CMK (cell line): Measurements from ENCODE around the gene MFAP3L.

ENCODE experiments used
- DNase-seq: peaks from one replicate; pipeline ENCODE4 v3.0.0-alpha.2; 2010; ENCODE audit warnings: low read depth

MFAP3L gene

GRCh38 chr4:170022211-170022610 is 4.0 kb downstream of the MFAP3L start:
- DNase-seq, result no peak

DNA sequence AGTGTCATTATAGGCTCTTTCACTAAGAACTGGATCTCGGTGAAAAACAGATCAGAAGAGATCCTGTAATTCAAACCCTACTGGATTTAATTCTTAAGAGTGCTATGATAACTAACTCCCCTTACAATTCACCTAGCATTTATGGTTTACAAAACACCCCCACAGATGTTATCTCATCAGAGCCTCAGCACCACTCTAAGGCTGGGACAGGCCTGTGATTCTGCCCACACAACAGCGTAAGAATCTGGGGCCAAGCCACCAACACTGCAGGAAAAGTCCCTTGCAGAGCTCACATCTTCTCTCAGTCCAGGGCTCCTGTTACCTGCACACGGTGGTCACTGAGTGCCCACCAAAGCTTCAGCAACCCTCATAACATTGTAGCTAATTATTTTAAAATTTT is 8.9 kb downstream of the MFAP3L start:
- no peak for DNase-seq

DNA sequence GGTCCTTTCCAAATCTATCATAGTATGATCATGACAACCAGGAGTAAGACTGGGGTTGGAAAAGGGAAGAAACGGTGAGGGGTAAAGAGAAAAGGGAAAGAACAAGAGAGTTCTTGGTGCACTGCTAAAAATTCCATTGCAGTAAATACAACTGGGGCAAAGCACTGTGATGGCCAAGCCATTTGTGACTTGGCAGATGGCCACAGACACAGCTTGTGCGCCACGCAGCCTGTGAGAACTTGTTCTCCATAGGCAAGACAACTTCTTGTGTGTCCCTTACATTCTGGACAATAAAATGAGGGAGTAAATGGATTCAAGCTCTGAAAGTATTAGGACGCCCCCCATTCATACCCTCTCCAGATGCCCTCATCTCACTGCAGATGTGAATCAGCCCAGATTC is 10.9 kb downstream of the MFAP3L start:
- DNase-seq, result no peak

DNA sequence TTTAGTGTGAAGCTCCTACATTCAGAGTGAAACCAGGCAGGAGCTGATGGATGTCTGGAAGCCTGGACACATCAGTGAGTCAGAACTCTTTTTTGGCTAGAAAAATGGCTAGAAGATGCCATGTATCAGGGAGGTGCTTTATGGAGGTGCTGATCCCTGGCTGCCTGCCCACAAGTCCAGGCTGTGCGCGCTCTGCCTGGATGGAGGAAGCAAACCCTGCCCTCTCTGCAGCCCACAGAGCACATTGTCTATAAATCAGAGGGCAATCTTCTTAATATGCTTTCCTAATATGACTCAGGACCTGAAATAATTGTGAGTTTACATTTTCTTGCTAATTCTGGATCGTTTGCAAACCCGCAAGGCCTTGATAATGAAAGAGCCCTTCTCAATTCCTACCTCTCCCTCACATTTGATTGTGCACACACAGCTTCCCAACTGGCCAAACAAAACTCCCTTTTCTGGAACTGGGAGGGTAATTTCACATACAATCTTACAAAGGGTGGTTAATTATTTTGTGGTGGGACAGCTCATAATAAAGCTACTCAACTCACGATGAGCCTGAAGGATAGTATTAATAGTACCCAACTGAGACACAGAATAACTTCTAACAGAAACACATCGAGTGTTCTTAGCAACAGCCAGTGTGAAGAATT is 11.7 kb downstream of the MFAP3L start:
- DNase-seq, result no peak

- DNase-seq, result no peak
These were observed 13.6 kb downstream of the MFAP3L start for GRCh38 chr4:170012629-170012958.

DNA sequence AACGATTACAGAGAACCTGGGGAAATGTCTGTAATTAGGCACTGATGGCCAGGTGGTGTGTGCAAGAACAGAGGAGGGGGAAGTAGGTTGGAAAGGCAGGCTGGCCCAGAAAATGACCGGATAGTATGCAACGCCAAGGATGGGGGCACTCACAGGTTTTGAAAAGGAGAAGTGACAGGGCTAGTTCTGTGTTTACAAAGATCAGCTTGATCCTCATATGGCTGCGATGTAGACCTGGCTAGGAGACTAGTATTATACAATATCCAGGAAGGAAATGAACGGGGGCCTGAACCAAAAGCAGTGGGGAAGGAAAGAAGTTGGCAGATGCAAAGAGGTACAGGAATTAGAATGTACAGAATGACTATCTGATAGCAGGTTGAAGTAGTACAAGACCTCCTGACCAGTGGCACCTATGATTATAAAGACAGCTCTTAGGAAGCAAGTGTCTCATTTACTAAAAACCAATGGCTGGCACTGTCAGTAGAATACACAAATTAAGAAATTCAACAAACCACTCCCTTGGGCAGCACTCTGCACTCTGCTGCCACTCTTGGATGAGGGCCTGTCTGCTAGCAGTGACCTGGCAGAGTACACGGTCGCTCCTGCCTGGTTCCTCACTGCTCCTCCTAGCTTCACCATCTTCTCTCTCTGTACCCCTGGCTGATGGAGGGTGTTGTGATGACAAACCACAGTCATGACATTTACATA is 14.1 kb downstream of the MFAP3L start:
- DNase-seq, result no peak

DNA sequence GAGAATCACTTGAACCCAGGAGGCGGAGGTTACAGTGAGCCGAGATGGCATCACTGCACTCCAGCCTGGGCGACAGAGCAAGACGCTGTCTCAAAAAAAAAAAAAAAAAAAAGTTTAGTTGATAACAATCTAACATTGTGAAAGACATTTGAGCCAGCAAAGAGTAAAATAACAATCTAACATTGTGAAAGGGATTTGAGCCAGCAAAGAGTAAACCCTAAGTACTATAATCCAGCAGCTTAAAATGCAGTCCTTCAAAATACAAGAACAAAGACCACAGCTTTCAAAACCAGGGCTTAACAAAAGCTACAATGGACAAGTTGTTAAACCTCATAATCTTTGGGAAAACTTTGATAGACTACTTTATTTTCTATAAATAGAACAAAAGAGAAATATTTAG is 16.9 kb downstream of the MFAP3L start:
- no peak for DNase-seq

DNA sequence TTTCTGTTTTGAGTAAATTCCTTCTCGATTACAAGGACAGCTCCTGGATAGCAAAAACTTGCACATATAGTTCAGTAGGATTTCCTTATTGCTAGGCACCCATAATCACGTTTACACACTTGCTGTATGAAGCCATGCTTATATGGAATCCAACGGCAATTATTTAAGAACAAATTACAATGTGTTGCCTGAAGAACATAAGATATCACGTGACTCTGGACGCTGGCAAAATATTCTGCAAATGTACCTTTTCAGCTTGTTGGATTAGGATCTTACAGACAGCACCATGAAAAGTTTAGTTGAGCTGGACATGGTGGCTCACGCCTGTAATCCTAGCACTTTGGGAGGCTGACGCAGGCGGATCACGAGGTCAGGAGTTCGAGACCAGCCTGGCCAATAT is 17.4 kb downstream of the MFAP3L start:
- no peak for DNase-seq

GRCh38 chr4:170008371-170008770 is 17.8 kb downstream of the MFAP3L start:
- no peak for DNase-seq

GRCh38 chr4:170007113-170007512 is 19.1 kb downstream of the MFAP3L start:
- peak; percentile 92 for DNase-seq

DNA sequence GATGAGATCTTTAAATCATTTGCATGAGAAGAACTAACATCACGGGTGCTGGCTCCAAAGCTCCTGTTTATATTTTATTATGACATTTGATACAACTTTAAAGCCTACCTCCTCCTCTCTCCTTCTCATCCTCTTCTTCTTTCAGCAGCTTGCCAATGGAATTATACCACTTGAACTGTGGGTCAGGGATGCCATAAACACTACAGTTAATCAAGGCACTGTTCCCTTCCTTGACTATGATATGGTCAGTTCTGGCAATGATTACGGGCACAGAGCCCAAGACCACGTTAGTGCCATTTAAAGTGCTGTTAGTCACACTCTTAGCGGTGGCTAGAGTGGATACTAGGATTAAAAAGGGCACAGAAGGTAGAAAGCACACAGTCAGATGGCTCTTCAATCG is 20.7 kb downstream of the MFAP3L start:
- DNase-seq, result no peak

GRCh38 chr4:170004651-170005295 is 21.4 kb downstream of the MFAP3L start:
- DNase-seq, result no peak

- no peak for DNase-seq
These were observed 22.8 kb downstream of the MFAP3L start for GRCh38 chr4:170003071-170004070.

GRCh38 chr4:170001745-170002267 is 24.4 kb downstream of the MFAP3L start:
- DNase-seq, result no peak

DNA sequence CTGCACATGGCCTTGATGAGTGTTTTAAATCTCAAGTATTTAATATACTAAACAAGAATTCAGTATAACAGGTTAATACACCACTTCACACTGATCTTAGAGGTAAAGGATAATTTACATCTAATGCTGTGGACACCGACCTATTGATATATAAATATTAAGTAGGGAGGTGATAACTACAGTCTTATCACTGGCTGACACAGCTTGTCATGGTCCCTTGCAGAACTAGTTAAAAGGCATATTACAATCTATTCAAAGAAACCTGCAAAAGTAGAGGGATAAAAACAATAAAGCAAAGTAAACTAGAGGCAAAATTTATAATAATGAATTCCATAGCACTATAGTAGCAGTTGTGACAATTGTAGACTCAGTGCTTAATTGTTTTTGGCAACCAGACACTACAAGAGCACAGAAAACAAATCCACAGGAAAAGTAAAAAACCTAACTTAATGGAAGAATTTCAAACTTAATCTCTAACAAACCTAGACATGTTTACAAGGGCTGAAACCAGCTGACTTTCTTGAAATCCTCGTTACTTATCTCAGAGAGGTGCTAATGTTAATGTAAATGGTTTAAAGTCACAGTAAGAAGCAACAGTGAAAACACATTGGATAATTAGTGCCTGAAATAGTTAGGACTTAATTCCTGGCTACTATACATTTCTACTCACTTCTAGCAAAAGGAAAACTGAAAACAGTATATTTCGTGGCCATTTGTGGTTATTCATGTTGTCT is 25.0 kb downstream of the MFAP3L start:
- no peak for DNase-seq

- DNase-seq, result no peak
These were observed 26.3 kb downstream of the MFAP3L start for GRCh38 chr4:169999923-170000322.

- no peak for DNase-seq
These were observed 27.2 kb downstream of the MFAP3L start for GRCh38 chr4:169998981-169999380.

DNA sequence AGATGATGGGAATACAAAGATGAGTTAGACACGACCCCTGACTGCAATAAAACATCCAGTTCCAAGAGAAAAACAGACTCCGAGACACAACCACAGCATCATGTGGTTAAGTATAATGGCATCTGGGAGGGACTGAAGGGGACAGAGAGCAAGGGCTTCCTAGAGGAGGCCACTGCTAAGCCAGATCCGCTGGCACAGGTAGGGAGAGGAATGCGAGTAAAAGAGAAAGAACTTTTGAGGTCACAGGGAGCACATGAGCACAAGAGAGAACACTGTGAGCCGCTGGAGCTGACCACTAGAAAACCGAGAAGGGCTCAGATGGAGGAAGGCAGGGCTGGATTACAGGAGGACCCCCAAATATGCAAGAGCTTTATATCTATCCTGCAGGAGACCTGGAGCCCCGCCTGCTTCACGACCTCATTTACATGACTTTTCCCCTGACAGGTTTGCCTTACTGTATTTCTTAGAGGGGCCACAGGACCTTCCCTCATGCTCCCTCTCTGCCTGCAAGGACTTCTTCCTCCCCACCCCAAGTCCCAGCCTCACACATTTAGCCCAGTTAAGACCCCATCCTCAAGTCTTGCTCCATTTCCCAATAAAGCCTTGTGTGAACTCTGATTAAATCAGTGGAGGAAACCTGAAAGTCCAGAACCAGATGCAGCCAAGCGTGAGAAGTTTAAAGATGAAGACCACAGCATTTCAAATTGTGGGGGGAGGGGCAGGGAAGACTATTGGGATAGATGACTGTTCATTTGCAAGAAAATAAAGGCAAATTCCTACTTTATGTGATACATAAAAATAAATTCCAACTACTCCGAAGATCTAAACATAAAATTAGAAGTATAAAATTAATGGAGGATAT is 29.6 kb downstream of the MFAP3L start:
- DNase-seq, result no peak

- DNase-seq, result no peak
These were observed 32.7 kb downstream of the MFAP3L start for GRCh38 chr4:169993531-169993930.

- no peak for DNase-seq
These were observed 37.9 kb downstream of the MFAP3L start for GRCh38 chr4:169988252-169988651.
